HG02885 (cell line): Measurements from ENCODE around the gene BAIAP2.
"Not testable (repeated sequence)": the region's sequence is repeated elsewhere in the genome, so short reads cannot be mapped to it uniquely, and the experiment has no call there.

Source experiments
- ATAC-seq: cut with Tn5 transposase; IDR thresholded peaks from one replicate; pipeline ENCODE4 v1.9.1; 2021; ENCODE audit warnings: mild to moderate bottlenecking; ENCODE audit not compliant: unreplicated experiment, poor library complexity

BAIAP2 gene

GRCh38 chr17:81000631-81001357 is 34.2 kb upstream of the BAIAP2 start:
- no peak for ATAC-seq

GRCh38 chr17:81002013-81002384 is 33.0 kb upstream of the BAIAP2 start:
- no peak for ATAC-seq

- no peak for ATAC-seq
These were observed 32.3 kb upstream of the BAIAP2 start for GRCh38 chr17:81002409-81003361.

- ATAC-seq: no peak
These were observed 31.1 kb upstream of the BAIAP2 start for GRCh38 chr17:81003711-81004475.

- no peak for ATAC-seq
These were observed 28.1 kb upstream of the BAIAP2 start for GRCh38 chr17:81006891-81007290.

- ATAC-seq: no peak
These were observed 26.8 kb upstream of the BAIAP2 start for GRCh38 chr17:81008140-81008539.

GRCh38 chr17:81009136-81009535 is 25.8 kb upstream of the BAIAP2 start:
- ATAC-seq: no peak

GRCh38 chr17:81010935-81011334 is 24.0 kb upstream of the BAIAP2 start:
- ATAC-seq: no peak

- no peak for ATAC-seq
These were observed 23.0 kb upstream of the BAIAP2 start for GRCh38 chr17:81011951-81012350.

GRCh38 chr17:81012574-81013447 is 22.1 kb upstream of the BAIAP2 start:
- ATAC-seq: no peak

- ATAC-seq: no peak
These were observed 21.3 kb upstream of the BAIAP2 start for GRCh38 chr17:81013642-81014041.

GRCh38 chr17:81015136-81015535 is 19.8 kb upstream of the BAIAP2 start:
- ATAC-seq: no peak

GRCh38 chr17:81016575-81016974 is 18.4 kb upstream of the BAIAP2 start:
- ATAC-seq: no peak

GRCh38 chr17:81017330-81017729 is 17.6 kb upstream of the BAIAP2 start:
- not testable (repeated sequence) for ATAC-seq

- no peak for ATAC-seq
These were observed 16.7 kb upstream of the BAIAP2 start for GRCh38 chr17:81018044-81018802.

GRCh38 chr17:81019563-81020442 is 15.1 kb upstream of the BAIAP2 start:
- no peak for ATAC-seq

- ATAC-seq: no peak
These were observed 14.5 kb upstream of the BAIAP2 start for GRCh38 chr17:81020443-81020766.

GRCh38 chr17:81020767-81021497 is 14.0 kb upstream of the BAIAP2 start:
- no peak for ATAC-seq
